Immature natural killer cell (primary cell): Measurements from ENCODE around the gene CCDC40. TPM values are rescaled to one million over a fixed set of nuclear protein-coding genes. Genes with fewer than 3 reads are reported as not detected.

Source experiments
- DNase-seq, 3 donors: peaks; one replicate each; pipeline ENCODE4 v3.0.0; 2022; ENCODE audit warnings: mixed read lengths in 1 of 3
- H3K27ac Mint-ChIP-seq, 6 donors: one replicate each; pipeline ENCODE4 v1.8.0; 2020; ENCODE audit warnings: mixed read lengths in 6 of 6, mild to moderate bottlenecking in 5 of 6, inconsistent platforms in 4 of 6, moderate library complexity in 3 of 6
- H3K27me3 Mint-ChIP-seq, 3 donors: one replicate each; pipeline ENCODE4 v1.8.0; 2020 to 2021; ENCODE audit warnings: low read depth in 3 of 3, mild to moderate bottlenecking in 3 of 3, mixed read lengths in 3 of 3, moderate library complexity in 3 of 3, inconsistent platforms in 1 of 3
- H3K36me3 Mint-ChIP-seq, 3 donors: one replicate each; pipeline ENCODE4 v1.8.0; 2020; ENCODE audit warnings: mixed read lengths in 3 of 3, inconsistent platforms in 2 of 3, mild to moderate bottlenecking in 2 of 3
- H3K4me1 Mint-ChIP-seq, 2 donors: one replicate each; pipeline ENCODE4 v1.8.0; 2020; ENCODE audit warnings: inconsistent platforms in 2 of 2, mild to moderate bottlenecking in 2 of 2, mixed read lengths in 2 of 2, moderate library complexity in 1 of 2
- H3K4me3 Mint-ChIP-seq, 5 donors: one replicate each; pipeline ENCODE4 v1.8.0; 2020; ENCODE audit warnings: mild to moderate bottlenecking in 5 of 5, mixed read lengths in 5 of 5, inconsistent platforms in 3 of 5, moderate library complexity in 3 of 5
- H3K9me3 Mint-ChIP-seq, 6 donors: one replicate each; pipeline ENCODE4 v1.8.0; 2020; ENCODE audit warnings: mild to moderate bottlenecking in 6 of 6, mixed read lengths in 6 of 6, inconsistent platforms in 4 of 6, moderate library complexity in 3 of 6
- polyA plus RNA-seq, 3 donors: library from polyadenylated mRNA; unstranded; fragments of 300-500 nt; fragmentation: Illumina TruSeq; gene quantifications; one replicate each; pipeline ENCODE4 v1.2.3, GENCODE V29; 2021

The CCDC40 gene
- polyA plus RNA-seq, 3 donors from 2014 or later = not detected

- Mint-ChIP-seq H3K36me3 (peaks cover 0 to 5% (median 4%) of the 10 kb centered on the region in 3 donors), H3K4me1 (peaks cover 39 to 41% of the 10 kb centered on the region in 2 donors), H3K27ac (peak within 1 kb of the TSS; percentile 92 to 100 (median 98)), H3K4me3 (peak within 1 kb of the TSS; percentile 96 to 100 (median 99)), H3K27me3 (peaks cover 4 to 14% (median 7%) of the 10 kb centered on the region in 3 donors), H3K9me3 (no peaks in the 10 kb centered on the region)
- peak; percentile 94 to 95 (median 95) for DNase-seq
Observed at GRCh38 chr17:80147035-80147822, 110.8 kb downstream of the CCDC40 start, which contains the start of gene EIF4A3. TSS of gene EIF4A3 (minus strand) at chr17:80147128. CDS start at chr17:80146961, 167 bp downstream.

Other genes starting within 250 kb of the CCDC40 start
- 1 to 10 TPM in 2 of 3 donors, not detected in 1; 1.4 to 2.5 TPM for gene CBX8, start 239.6 kb upstream of the CCDC40 start, polyA plus RNA-seq
- gene CBX4, start 197.2 kb upstream of the CCDC40 start, polyA plus RNA-seq = 1 to 10 TPM; 3.0 to 6.7 (median 4.9) TPM
- under 1 TPM in 1 of 3 donors, not detected in 2; 0.27 TPM for gene TBC1D16, start 770 bp upstream of the CCDC40 start, polyA plus RNA-seq
- gene GAA, start 64.9 kb downstream of the CCDC40 start, polyA plus RNA-seq = 10 to 100 TPM; 14.7 to 20.0 (median 15.4) TPM
- gene EIF4A3, start 110.5 kb downstream of the CCDC40 start, polyA plus RNA-seq = 100 to 1,000 TPM in 1 of 3 donors, 10 to 100 TPM in 2; 70.7 to 124 (median 92.6) TPM
- gene CARD14, start 133.4 kb downstream of the CCDC40 start, polyA plus RNA-seq = not detected
- gene SGSH, start 183.7 kb downstream of the CCDC40 start, polyA plus RNA-seq = 10 to 100 TPM; 22.6 to 32.7 (median 26.8) TPM
- 1 to 10 TPM; 1.6 to 3.6 (median 3.3) TPM for gene SLC26A11, start 183.8 kb downstream of the CCDC40 start, polyA plus RNA-seq
- 100 to 1,000 TPM in 1 of 3 donors, 10 to 100 TPM in 2; 12.7 to 117 (median 25.9) TPM for gene RNF213, start 224.2 kb downstream of the CCDC40 start, polyA plus RNA-seq